ENCODE results near the gene RTN4R.

GRCh38 chr22:20284471-20285086 lies 16.5 kb upstream of the RTN4R start:
- no peak for TF ChIP-seq EZH2phosphoT487 (IDR thresholded peaks at IDR 0.05; ENCODE audit: borderline replicate concordance)
- TF ChIP-seq, protein P1, sequence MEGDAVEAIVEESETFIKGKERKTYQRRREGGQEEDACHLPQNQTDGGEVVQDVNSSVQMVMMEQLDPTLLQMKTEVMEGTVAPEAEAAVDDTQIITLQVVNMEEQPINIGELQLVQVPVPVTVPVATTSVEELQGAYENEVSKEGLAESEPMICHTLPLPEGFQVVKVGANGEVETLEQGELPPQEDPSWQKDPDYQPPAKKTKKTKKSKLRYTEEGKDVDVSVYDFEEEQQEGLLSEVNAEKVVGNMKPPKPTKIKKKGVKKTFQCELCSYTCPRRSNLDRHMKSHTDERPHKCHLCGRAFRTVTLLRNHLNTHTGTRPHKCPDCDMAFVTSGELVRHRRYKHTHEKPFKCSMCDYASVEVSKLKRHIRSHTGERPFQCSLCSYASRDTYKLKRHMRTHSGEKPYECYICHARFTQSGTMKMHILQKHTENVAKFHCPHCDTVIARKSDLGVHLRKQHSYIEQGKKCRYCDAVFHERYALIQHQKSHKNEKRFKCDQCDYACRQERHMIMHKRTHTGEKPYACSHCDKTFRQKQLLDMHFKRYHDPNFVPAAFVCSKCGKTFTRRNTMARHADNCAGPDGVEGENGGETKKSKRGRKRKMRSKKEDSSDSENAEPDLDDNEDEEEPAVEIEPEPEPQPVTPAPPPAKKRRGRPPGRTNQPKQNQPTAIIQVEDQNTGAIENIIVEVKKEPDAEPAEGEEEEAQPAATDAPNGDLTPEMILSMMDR (conservative IDR thresholded peaks at IDR 0.05; ENCODE audit: low read length): no peak

Measured in Loucy (cell line).